ENCODE data around the gene DCDC2B.
A peak's percentile ranks its signal among the peaks of the same experiment; 100 is the strongest.
"Not testable (repeated sequence)": the region's sequence is repeated elsewhere in the genome, so short reads cannot be mapped to it uniquely, and the experiment has no call there.

DCDC2B gene

GRCh38 chr1:32228771-32229170, 19.9 kb downstream of the DCDC2B start:
- DNase-seq: no peak

GRCh38 chr1:32231843-32232432, 23.0 kb downstream of the DCDC2B start:
- DNase-seq: no peak

GRCh38 chr1:32232558-32233304, 23.8 kb downstream of the DCDC2B start:
- no peak for DNase-seq

GRCh38 chr1:32234792-32235191, 25.9 kb downstream of the DCDC2B start:
- DNase-seq: no peak

- no peak for DNase-seq
These were observed 30.4 kb downstream of the DCDC2B start for GRCh38 chr1:32239337-32239736.

GRCh38 chr1:32239790-32240139, 30.9 kb downstream of the DCDC2B start:
- peak; percentile 71 for DNase-seq

- DNase-seq: peak; percentile 92
These were observed 31.5 kb downstream of the DCDC2B start for GRCh38 chr1:32240140-32240951.

- DNase-seq: peak; percentile 86
These were observed 32.3 kb downstream of the DCDC2B start for GRCh38 chr1:32241001-32241763.

- peak; percentile 66 for DNase-seq
These were observed 33.5 kb downstream of the DCDC2B start for GRCh38 chr1:32242341-32242851.

- no peak for DNase-seq
These were observed 38.0 kb downstream of the DCDC2B start, which contains the start of gene FAM167B for GRCh38 chr1:32246888-32247273. TSS of gene FAM167B (plus strand) at chr1:32247222. CDS start at chr1:32247422, 200 bp downstream.

- DNase-seq: no peak
These were observed 38.6 kb downstream of the DCDC2B start for GRCh38 chr1:32247452-32247851.

- peak; percentile 94 for DNase-seq
These were observed 39.3 kb downstream of the DCDC2B start for GRCh38 chr1:32247983-32248889.

GRCh38 chr1:32249831-32250525, 41.1 kb downstream of the DCDC2B start:
- DNase-seq: no peak

GRCh38 chr1:32250893-32251716, 42.2 kb downstream of the DCDC2B start, which contains the start of gene LCK:
TSS of gene LCK (plus strand) at chr1:32251265. CDS start at chr1:32274330, 23,065 bp downstream.
- no peak for DNase-seq

GRCh38 chr1:32255072-32256071, 46.5 kb downstream of the DCDC2B start:
- DNase-seq: no peak

GRCh38 chr1:32256473-32257226, 47.8 kb downstream of the DCDC2B start:
- no peak for DNase-seq

GRCh38 chr1:32257227-32257508, 48.3 kb downstream of the DCDC2B start:
- DNase-seq: no peak

- DNase-seq: not testable (repeated sequence)
These were observed 54.3 kb downstream of the DCDC2B start for GRCh38 chr1:32263236-32263593.
